ENCODE results near the gene RYK. TPM values are rescaled to one million over a fixed set of nuclear protein-coding genes. Genes with fewer than 3 reads are reported as not detected.
A peak's percentile ranks its signal among the peaks of the same experiment; 100 is the strongest.

RYK gene
- total RNA-seq, 2 donors from 2014 or later: 40.5 to 46.2 TPM

DNA sequence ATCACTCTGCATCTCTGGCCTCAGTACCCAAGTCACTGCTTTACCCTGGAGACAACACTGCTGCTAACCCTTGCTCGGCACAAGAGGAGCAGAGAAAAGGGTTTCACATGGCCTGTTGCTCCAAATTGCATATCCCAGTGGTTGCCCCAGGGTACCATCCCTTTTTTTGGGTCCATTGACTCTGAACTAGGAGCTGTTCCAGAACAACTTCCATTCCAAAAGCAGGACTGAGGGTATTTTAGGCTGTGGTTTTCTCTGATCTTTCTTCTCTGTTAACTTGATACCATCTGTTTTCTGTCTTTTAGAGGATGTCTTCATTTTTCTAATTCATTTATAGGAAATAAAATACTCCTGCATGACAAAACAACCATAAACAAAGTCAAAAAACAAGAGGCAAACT lies 17.3 kb upstream of the RYK start:
- intact Hi-C loops (cut with DNase I): no loop called here
- ATAC-seq (no peak), DNase-seq (no peak)

DNA sequence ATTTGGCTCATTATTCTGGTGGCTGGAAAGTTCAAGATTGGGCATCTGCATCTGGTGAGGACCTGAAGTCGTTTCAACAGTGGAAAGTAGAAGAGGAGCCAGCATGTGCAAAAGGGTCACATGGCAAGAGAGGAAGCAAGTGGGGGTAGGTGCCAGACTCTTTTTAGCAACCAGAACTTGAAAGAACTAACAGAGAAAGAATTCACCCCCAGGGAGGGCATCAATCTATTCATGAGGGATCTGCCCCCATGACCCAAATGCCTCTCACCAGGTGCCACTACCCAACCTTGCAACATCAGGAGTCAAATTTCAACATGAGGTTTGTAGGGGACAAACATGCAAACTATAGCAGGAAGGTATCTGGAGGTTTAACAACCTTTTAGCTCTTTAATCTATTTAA lies 10.3 kb upstream of the RYK start:
- intact Hi-C loops (cut with DNase I): no loop called here
- DNase-seq (no peak), ATAC-seq (no peak)

- intact Hi-C loops (cut with DNase I): no loop called here
- DNase-seq (no peak), ATAC-seq (no peak)
Observed at GRCh38 chr3:134258761-134259347, 8.2 kb upstream of the RYK start.

DNA sequence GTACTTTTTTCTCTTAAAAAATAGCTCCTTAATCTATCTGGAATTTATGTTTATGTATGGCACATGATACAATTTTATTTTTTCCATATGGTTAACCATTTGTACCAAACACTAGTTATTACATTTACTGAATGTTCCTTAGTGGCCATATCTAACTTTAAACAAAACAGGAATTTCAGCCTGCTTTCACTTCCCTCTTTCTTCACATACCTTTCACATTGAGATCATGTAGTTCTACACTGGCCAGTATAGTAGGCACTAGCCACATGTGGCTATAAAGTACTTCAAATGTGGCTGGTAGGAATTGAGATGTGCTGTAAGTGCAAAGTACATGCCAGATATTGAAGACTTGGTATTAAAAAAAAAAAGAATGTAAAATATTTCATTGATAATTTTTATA lies 4.7 kb upstream of the RYK start:
- DNase-seq: no peak
- ATAC-seq: no peak
- intact Hi-C loops (cut with DNase I): no loop called here

GRCh38 chr3:134253475-134254226 lies 3.0 kb upstream of the RYK start:
- no peak for ATAC-seq

GRCh38 chr3:134252766-134253165 lies 2.1 kb upstream of the RYK start:
- ATAC-seq (no peak), DNase-seq (no peak)
- intact Hi-C loops (cut with DNase I): no loop called here

More at GRCh38 chr3:134253475-134254226, 3.0 kb upstream of the RYK start:
- intact Hi-C loops (cut with DNase I): no loop called here
- no peak for DNase-seq

DNA sequence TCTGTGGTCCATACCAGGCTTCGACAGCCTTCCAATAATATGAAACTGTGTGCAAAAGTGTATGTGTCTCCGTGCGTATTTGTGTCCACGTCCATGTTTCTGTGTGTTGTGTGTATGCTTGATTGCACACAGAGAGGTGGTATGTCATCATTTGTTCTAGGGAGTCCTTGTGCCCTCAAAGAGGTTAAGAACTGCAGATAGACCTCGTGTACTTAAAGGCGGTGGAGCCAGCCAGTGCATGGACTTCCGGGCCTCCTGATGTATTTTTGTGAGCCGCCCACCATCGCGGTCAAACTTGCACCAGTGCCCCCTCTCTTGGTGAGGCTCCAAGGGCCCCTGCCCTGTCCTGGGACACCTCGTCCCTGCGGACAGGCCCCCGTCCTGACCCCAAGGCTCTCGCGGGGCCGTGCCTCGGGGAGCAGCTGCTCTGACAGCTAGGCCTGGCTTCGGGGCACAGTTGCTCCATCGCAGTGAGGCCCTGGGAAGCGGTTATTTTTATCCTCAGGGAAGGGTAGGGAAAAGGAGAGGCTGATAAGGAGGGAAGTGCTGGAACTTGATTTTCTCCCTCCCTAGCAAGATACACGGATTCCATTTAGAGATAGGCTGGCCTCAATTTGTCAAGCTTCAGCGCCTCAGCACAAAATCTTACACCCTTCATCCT lies 1.2 kb upstream of the RYK start:
- DNase-seq: peak; percentile 53
- peak; percentile 46 to 51 for ATAC-seq
- intact Hi-C loops (cut with DNase I): no loop called here

- ATAC-seq (peak; percentile 65 to 72), DNase-seq (peak; percentile 69)
- intact Hi-C loops (cut with DNase I): no loop called here
Observed at GRCh38 chr3:134249935-134250716, 533 bp downstream of the RYK start.

GRCh38 chr3:134249296-134249841 lies 1.3 kb downstream of the RYK start:
- no peak for ATAC-seq
- intact Hi-C loops (cut with DNase I): no loop called here
- DNase-seq: no peak

- intact Hi-C loops (cut with DNase I): no loop called here
- DNase-seq (no peak), ATAC-seq (no peak)
Observed at GRCh38 chr3:134244921-134245320, 5.7 kb downstream of the RYK start.

DNA sequence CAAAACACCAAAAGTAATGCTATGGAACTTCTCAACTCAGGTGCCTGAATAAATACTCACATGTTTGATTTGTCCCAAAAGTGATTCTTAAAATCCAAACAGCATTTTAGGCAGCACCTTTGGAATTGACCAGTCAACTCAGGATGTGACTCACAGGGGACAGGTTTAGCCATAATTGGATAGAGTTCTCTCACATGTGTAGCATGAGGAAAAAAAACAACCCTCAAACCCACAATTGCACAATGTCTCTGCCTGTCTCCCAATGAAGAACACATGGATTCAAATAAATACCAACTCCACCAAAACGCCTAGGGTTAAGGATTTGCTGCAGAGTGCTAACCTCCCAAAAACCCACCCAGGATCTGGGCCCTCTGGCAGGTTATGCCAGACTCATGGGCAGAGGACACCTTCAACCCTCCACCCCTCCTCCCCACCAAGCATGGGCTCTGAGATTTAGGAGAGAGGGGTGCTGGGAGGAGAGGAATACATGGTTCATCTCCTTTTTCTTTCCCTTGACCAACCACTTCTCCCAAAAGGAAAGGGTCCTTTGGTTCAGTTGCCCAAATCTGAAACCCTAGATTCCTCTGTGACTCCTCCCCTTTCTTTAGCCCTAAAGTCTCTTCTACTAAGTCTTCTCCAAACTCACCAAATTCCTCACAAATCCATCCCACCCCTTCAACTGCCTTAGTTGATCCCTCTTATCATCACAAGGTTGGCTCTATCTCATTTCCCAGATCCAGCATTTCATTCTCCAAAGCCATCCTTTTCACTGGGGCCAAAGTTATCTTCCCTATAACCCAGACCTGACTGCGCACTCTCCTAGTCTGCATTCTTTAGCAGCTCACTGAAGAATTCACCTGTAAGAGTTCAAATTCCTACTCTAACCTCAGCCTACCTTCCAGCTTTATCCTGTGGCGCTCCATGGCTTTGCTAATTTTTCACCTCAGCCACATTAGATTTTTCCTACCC lies 7.7 kb downstream of the RYK start:
- DNase-seq: no peak
- intact Hi-C loops (cut with DNase I): no loop called here
- ATAC-seq: peak in 1 of 2 donors; percentile 51

DNA sequence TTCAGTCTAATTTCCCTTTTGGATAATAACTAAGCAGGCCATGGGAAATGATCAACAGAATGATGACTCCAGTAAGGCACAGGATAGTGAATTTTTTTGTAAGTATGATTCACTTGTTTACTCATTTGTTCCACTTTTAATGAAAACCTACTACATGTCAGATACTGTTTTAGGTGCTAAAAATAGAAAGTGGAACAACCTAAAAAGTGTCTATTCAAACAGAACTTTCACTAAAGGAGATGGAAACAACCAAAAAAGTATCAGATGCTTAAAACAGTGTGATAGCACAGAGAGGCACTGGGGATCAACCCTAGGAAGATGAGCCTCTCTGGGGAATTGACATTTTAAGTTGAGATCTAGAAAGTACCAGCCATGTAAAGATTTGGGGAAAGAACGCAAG lies 11.1 kb downstream of the RYK start:
- intact Hi-C loops (cut with DNase I): no loop called here
- DNase-seq (no peak), ATAC-seq (no peak)

DNA sequence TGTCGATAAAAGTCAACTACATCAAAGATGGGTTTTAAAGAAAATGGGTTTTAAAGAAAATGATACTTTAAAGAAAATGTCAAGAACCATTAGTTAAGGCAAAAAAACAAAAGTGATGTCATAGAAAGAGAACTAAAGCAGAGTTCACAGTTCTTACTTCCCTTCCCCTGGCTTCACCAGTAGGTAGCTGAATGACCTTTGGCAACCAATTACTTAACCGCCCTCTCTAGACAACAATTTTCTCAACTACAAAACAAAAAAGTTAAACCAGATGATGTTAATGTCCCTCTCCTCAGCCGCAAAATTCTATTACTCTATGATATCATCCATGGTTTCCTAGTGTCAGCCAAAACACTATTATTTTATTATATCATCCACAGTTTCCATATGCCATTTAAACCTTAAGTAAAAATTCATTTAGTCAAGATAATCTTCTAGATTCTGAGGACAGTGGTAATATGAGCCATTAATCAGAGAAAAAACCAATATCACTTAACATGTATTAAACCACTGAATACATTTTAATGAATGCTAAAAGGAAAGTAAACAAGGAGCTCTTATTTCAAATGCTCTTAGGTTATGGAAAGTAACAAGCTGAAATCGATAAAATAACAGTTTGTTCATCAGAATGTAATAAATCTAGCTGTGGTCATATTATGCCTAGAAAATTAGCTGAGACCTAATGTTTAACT lies 13.1 kb downstream of the RYK start:
- intact Hi-C loops (cut with DNase I): no loop called here
- ATAC-seq (peak in 1 of 2 donors; percentile 43), DNase-seq (no peak)

DNA sequence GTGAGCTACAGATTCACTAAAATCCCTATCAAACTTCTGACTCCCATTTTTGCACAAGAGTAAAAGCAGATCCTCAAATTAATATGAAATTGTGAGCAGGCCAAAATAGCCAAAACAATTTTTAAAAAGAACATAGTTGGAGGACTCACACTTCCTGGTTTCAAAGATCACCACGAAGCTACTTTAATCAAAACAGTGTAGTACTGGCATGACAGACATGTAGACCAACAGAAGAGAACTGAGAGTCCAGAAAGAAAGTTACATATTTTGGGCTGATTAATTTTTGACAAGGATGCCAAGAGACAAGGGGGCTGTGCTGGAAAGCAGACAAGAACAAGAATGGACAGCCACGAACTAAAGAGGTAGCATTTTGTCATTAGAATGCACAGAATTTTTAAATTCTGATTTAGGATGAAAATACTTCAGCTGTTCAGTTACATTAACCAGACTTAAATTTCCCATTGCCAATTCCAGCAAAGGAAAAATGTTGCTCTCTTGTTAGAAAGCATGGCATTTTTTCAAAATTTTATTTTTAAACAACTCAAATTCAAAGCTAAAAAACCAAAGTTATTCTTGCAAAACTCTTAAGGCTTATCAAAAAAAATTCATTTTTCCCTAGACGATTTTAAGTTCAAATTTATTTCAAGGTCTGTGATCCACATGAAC lies 14.0 kb downstream of the RYK start:
- peak in 1 of 2 donors; percentile 19 for ATAC-seq
- DNase-seq: no peak
- intact Hi-C loops (cut with DNase I): no loop called here

DNA sequence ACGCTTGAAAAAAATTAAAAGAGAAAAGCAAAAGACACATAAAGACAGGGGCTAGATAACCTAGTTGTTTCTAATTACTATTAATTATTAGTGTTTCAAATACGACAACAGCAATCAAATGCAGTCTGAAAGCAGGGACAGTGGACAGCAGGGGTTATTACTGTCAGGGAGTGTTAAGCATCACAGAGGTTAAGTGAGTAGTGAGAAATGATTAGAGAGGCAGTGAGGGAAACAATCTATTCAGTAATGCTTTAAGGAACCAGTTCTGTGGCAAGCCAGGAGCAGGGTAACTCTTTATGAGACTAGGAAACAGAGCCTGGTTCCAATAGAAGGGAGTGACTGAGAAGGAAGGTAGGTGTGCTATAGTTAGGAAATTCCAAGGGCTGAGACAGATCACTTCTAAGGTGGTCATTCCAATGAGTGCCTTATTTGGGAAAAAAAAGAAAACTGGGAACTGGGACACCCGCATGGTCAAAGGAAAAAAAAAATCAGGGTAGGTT lies 15.0 kb downstream of the RYK start:
- peak in 1 of 2 donors; percentile 26 for ATAC-seq
- intact Hi-C loops (cut with DNase I): no loop called here
- no peak for DNase-seq

- DNase-seq: no peak
- ATAC-seq: no peak
- intact Hi-C loops (cut with DNase I): no loop called here
Observed at GRCh38 chr3:134232951-134233350, 17.7 kb downstream of the RYK start.

GRCh38 chr3:134232151-134232550 lies 18.5 kb downstream of the RYK start:
- intact Hi-C loops (cut with DNase I): no loop called here
- peak in 1 of 2 donors; percentile 67 for ATAC-seq

More at GRCh38 chr3:134232151-134232550, 18.5 kb downstream of the RYK start:
- DNase-seq: no peak
